ENCODE measurements around the gene PGPEP1. TPM values are rescaled to one million over a fixed set of nuclear protein-coding genes. Genes with fewer than 3 reads are reported as not detected.
A peak's percentile ranks its signal among the peaks of the same experiment; 100 is the strongest.

PGPEP1 gene
- total RNA-seq, 4 donors from 2014 or later, result 23.5 to 44.0 (median 27.9) TPM

- Histone ChIP-seq H3K36me3 (no peaks in the 10 kb centered on the region), H3K27me3 (no peaks in the 10 kb centered on the region), H3K9me3 (no peaks in the 10 kb centered on the region), H3K27ac (peak overlapping the region in 1 of 3 donors; percentile 37), H3K4me1 (peaks cover 21 to 51% of the 10 kb centered on the region in 2 donors), H3K4me3 (replicated peaks in 1 of 3) (no peak overlapping the region)
- 87 to 90% methylated on average over 7 of the region's 7 CpGs for WGBS, 2 donors
- TF ChIP-seq CTCF (IDR thresholded peaks at IDR 0.05) (no peak), POLR2A (IDR thresholded peaks at IDR 0.05) (no peak)
- intact Hi-C loops (cut with DNase I), result no loop called here
- DNase-seq, result no peak
Observed at GRCh38 chr19:18319591-18320135, 20.7 kb upstream of the PGPEP1 start.

DNA sequence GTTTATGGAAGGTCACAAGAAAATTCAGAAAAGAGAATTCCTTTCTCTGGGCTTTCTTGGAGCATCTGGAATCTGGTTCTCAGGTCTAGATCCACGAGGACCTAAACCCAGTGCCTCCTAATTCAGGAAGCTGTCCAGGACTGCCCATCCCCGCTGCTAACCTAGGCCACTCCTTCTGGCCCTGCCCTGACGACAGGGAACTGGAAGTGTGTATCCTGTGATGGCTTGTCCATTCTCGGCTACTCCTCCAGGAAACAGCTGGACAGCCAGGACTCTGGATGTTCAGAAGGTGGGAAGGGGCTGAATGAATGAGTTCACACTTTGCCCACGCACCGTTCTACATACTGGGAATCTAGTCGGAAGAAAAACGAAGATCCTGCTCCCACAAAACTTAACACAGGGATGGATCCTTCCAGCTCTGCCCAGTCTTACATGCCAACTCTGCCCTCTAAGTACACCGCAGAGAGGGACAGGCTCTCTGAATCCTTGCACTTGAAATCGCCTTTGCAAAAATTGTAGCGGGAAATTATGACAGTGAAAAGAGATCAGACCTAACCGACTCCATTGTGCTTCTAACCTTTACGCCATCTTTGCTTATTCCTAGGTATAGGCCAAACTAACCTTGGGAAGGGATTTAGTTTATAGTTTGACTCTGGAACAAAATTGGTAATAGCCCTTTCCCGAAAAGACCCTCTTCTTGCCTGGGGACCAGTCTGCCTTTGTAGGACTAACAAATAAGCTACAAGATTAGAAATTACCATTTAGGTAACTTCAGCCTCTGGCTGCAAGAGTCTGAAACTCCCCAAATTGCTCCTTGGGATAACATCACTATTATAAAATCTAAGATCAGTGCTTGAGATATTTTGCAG lies 19.3 kb upstream of the PGPEP1 start:
- H3K4me1 ChIP-seq, result peaks cover 21 to 49% of the 10 kb centered on the region in 2 donors
- peak overlapping the region in 2 of 3 donors; percentile 17 to 37 for H3K27ac ChIP-seq
- no peak overlapping the region for H3K4me3 ChIP-seq (replicated peaks in 1 of 3)
- intact Hi-C loops (cut with DNase I), result no loop called here
- H3K9me3 ChIP-seq, result no peaks in the 10 kb centered on the region
- H3K36me3 ChIP-seq, result no peaks in the 10 kb centered on the region
- no peaks in the 10 kb centered on the region for H3K27me3 ChIP-seq
- TF ChIP-seq POLR2A (IDR thresholded peaks at IDR 0.05), result no peak
- TF ChIP-seq CTCF (IDR thresholded peaks at IDR 0.05), result no peak
- WGBS, 2 donors, result 75 to 79% methylated on average over 13 to 14 of the region's 14 CpGs
- peak in 1 of 2 donors; percentile 17 for DNase-seq

DNA sequence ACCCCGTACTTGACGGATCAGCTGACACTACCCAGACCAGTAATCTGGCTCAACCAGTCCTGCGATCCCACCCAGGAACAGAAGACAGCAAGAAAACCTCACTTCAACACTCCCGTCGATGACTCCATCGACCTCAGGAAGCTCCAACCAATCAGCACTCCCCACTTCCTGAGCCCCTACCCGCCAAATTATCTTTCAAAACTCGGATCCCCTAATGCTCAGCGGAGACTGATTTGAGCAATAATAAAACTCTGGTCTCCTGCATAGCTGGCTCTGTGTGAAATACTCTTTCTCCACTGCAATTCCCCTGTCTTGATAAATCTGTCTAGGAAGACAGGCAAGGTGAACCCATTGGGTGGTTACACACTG lies 18.7 kb upstream of the PGPEP1 start:
- TF ChIP-seq POLR2A (IDR thresholded peaks at IDR 0.05), result no peak
- TF ChIP-seq CTCF (IDR thresholded peaks at IDR 0.05), result no peak
- no peak overlapping the region for H3K4me3 ChIP-seq (replicated peaks in 1 of 3)
- no peaks in the 10 kb centered on the region for H3K36me3 ChIP-seq
- no peaks in the 10 kb centered on the region for H3K27me3 ChIP-seq
- H3K4me1 ChIP-seq, result peaks cover 21 to 48% of the 10 kb centered on the region in 2 donors
- peak overlapping the region in 2 of 3 donors; percentile 15 to 37 for H3K27ac ChIP-seq
- DNase-seq, result no peak
- WGBS, 2 donors, result 27 to 30% methylated on average over 9 of the region's 9 CpGs
- intact Hi-C loops (cut with DNase I), result no loop called here
- no peaks in the 10 kb centered on the region for H3K9me3 ChIP-seq

- Histone ChIP-seq H3K36me3 (no peaks in the 10 kb centered on the region), H3K27me3 (no peaks in the 10 kb centered on the region), H3K27ac (peak overlapping the region; percentile 37 to 92 (median 67)), H3K9me3 (no peaks in the 10 kb centered on the region), H3K4me1 (peaks cover 21 to 48% of the 10 kb centered on the region in 2 donors), H3K4me3 (replicated peaks in 1 of 3) (peak overlapping the region; percentile 27 to 77 (median 62))
- DNase-seq, result peak; percentile 36 to 47
- TF ChIP-seq POLR2A (IDR thresholded peaks at IDR 0.05) (no peak), CTCF (IDR thresholded peaks at IDR 0.05) (no peak)
- intact Hi-C loops (cut with DNase I), result no loop called here
- WGBS, 2 donors, result 2 to 3% methylated on average over 5 to 7 of the region's 7 CpGs
Observed at GRCh38 chr19:18322318-18322758, 18.1 kb upstream of the PGPEP1 start.
